ENCODE results near the gene WLS. TPM values are rescaled to one million over a fixed set of nuclear protein-coding genes. Genes with fewer than 3 reads are reported as not detected.

The WLS gene
- total and polyA plus RNA-seq, 12 donors: 31.7 to 123 (median 101) TPM

GRCh38 chr1:68119445-68119844 lies 112.9 kb downstream of the WLS start:
- Histone ChIP-seq H3K9me3 (no peaks in the 10 kb centered on the region), H3K36me3 (peaks cover 0 to 32% (median 0%) of the 10 kb centered on the region in 9 donors), H3K27me3 (no peaks in the 10 kb centered on the region), H3K27ac (no peak overlapping the region), H3K4me3 (no peak overlapping the region), H3K4me1 (peaks cover 0 to 8% (median 3%) of the 10 kb centered on the region in 9 donors)
- TF ChIP-seq CTCF (IDR thresholded peaks at IDR 0.05): no peak
- intact Hi-C loops (cut with DNase I): loop anchor here in 7 of 10 donors (5.0 to 10.0 kb wide), 9 partner anchors 113 to 1615 kb away; partner anchors contain the start of genes RPE65 (in 4 of the 7) and WLS (in 1 of the 7)
- ATAC-seq (no peak), DNase-seq (no peak)
- 91 to 95% methylated on average over 4 of the region's 4 CpGs for WGBS, 2 donors

GRCh38 chr1:68117416-68117815 lies 114.9 kb downstream of the WLS start:
- DNase-seq: no peak
- TF ChIP-seq CTCF (IDR thresholded peaks at IDR 0.05): no peak
- Histone ChIP-seq H3K27ac (no peak overlapping the region), H3K27me3 (no peaks in the 10 kb centered on the region), H3K9me3 (no peaks in the 10 kb centered on the region), H3K4me1 (peaks cover 0 to 25% (median 9%) of the 10 kb centered on the region in 9 donors), H3K36me3 (peaks cover 0 to 14% (median 0%) of the 10 kb centered on the region in 9 donors), H3K4me3 (no peak overlapping the region)
- WGBS, 2 donors: 76% methylated on average over 10 of the region's 10 CpGs
- ATAC-seq: no peak
- intact Hi-C loops (cut with DNase I): loop anchor here in 9 of 10 donors (2.0 to 10.0 kb wide), 12 partner anchors 115 to 1617 kb away; partner anchors contain the start of genes RPE65 (in 4 of the 9) and WLS (in 1 of the 9)

- peak in 4 of 8 donors; percentile 10 to 23 (median 16) for ATAC-seq
- H3K4me3 ChIP-seq: peak overlapping the region in 4 of 10 donors; percentile 18 to 31 (median 22)
- H3K27ac ChIP-seq: no peak overlapping the region
- peak; percentile 80 to 90 (median 86) for TF ChIP-seq CTCF (IDR thresholded peaks at IDR 0.05)
- peak in 1 of 2 donors; percentile 52 for DNase-seq
- intact Hi-C loops (cut with DNase I): loop anchor here in 9 of 10 donors (1.0 to 10.0 kb wide), 15 partner anchors 116 to 1618 kb away; partner anchors contain the start of genes RPE65 (in 4 of the 9) and WLS (in 1 of the 9)
- no peaks in the 10 kb centered on the region for H3K27me3 ChIP-seq
- no peaks in the 10 kb centered on the region for H3K9me3 ChIP-seq
- 5 to 10% methylated on average over 3 of the region's 3 CpGs for WGBS, 2 donors
- peaks cover 0 to 32% (median 16%) of the 10 kb centered on the region in 9 donors for H3K4me1 ChIP-seq
- H3K36me3 ChIP-seq: peaks cover 0 to 7% (median 0%) of the 10 kb centered on the region in 9 donors
Measured at GRCh38 chr1:68116643-68117235, 115.6 kb downstream of the WLS start.

GRCh38 chr1:68115308-68115707 lies 117.0 kb downstream of the WLS start:
- Histone ChIP-seq H3K36me3 (no peaks in the 10 kb centered on the region), H3K9me3 (no peaks in the 10 kb centered on the region), H3K4me1 (peaks cover 0 to 35% (median 20%) of the 10 kb centered on the region in 9 donors), H3K27me3 (no peaks in the 10 kb centered on the region), H3K4me3 (no peak overlapping the region), H3K27ac (no peak overlapping the region)
- ATAC-seq: no peak
- 73 to 79% methylated on average over 4 of the region's 4 CpGs for WGBS, 2 donors
- DNase-seq: no peak
- TF ChIP-seq CTCF (IDR thresholded peaks at IDR 0.05): no peak
- intact Hi-C loops (cut with DNase I): loop anchor here in 7 of 10 donors (5.0 to 10.0 kb wide), 9 partner anchors 117 to 1619 kb away; partner anchors contain the start of genes RPE65 (in 4 of the 7) and WLS (in 1 of the 7)
